ENCODE data around the gene TCL1A.
"Not testable (repeated sequence)": the region's sequence is repeated elsewhere in the genome, so short reads cannot be mapped to it uniquely, and the experiment has no call there.

Gene TCL1A, protein sequence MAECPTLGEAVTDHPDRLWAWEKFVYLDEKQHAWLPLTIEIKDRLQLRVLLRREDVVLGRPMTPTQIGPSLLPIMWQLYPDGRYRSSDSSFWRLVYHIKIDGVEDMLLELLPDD

DNA sequence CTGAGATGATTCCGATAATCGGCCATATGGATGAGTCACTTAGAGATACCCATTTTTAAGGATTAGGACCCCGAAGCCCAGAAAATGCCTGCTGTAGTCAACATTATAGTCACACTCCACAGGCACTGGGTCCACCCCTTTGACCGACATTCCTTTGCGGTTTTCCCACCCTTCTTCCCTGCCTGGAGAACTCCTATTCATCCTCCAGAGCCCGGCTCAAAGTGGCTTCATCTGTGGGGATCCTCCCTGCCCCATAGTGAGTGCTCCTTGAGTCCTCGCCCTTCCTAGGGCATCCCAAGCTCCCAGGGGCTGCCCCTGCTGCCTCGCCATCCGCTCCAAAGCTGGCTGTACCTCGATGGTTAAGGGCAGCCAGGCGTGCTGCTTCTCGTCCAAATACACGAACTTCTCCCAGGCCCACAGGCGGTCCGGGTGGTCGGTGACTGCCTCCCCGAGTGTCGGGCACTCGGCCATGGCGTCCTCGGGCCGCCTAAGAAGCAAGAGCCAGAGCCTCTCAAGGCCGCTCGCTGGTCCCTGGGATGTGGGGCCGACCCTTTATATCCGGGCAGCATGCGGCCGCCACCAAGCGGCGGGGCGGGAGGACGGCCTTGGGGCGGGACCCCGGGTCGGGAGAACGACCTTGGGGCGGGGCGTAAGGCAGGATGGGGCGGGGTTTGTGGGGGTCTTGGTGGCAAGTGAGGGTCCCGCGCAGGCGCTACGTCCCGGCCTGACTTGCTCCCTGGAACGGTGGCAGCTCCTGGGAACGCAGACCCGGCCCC, at the start of gene TCL1A:
TCL1A (minus strand) TSS at position 530 of the 776 bp plus-strand sequence; CDS start at position 471, 59 bp downstream.
- no peak for DNase-seq

DNA sequence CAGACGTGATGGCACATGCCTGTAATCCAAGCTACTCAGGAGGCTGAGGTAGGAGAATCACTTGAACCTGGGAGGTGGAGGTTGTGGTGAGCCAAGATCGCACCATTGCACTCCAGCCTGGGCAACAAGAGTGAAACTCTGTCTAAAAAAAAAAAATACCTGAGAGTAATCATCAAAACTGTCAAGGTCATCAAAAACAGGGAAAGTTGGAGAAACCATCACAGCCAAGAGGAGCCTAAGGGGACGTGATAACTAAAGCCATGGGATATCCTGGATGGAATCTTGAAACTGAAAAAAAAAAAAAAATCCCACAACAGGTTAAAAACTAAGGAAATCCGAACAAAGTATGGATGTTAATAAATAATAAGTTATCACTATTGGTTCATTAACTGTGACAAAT, 49.1 kb upstream of the TCL1A start:
- DNase-seq: not testable (repeated sequence)

DNA sequence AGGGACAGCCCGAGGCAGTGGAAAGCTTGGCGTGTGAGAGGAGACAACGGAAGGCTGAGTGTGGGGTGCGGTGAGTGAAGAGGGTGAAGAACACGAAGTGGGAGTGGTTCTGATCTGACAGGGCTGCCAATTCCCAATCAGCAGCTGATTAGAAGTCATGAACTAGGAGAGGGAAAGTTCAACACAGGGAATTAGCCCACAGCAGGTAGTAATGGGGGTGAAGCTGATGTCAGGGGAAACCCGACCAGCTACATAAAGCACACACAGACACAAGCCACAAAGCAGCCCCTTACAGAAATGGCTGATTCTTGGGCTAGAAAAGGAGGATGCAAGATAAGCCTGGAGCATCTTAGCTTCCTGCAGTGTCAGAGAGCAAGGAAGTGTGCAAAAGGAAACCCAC, 47.5 kb upstream of the TCL1A start:
- no peak for DNase-seq

DNA sequence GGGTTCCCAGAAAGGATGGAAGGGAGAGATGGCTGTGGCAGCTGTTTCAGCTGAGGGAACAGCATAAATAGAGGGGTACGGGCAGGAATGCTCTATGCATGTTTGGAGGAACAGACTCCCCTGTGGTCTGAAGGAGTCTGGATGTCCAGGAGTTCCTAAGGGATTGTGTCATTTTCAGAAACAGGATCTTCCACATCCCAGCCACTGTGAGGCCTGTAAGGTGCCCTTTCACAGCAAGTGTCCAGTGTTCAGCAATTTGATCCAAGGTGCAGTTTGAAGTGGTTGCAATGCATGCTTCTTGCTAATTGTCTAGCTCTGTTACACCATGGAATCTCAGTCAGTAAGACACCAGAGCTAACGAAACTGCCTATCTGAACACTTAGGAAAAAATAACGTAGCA, 46.7 kb upstream of the TCL1A start:
- DNase-seq: no peak

DNA sequence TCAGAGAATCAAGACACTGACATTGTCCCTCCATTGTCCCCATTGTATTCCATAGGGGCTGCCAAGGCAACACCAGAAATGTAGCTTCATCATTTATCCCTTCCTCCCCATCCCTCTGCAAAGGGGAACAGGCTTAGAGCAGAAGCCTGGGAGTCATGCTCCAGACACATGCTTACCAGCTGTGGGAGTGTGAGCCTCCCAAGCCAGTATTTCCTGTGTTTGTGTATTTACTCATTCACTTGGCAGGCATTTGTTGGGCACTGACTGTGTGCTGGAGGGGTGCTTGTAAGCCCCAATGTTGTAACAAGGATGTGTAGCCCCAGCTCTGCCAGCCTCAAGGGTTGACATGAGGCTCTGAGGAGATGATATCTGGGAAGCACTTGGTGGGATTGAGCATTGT, 46.0 kb upstream of the TCL1A start:
- no peak for DNase-seq

DNA sequence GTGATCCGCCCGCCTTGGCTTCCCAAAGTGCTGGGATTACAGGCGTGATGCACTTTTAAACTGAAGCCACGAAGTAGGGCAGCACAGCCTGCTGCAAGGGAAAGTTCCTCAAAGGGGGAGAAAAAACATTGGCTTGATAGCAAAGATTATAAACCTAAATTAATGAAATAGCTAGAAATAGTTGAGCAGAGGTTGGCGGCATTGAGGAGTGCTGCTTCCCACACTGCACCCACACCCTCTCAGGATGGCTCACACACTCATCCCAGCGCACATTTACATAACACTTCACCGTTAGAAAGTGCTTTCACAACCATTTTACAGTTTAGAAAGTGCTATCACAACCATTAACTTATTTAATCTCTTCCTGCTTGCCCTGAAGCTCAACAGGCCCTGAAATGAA, 44.4 kb upstream of the TCL1A start:
- DNase-seq: no peak

DNA sequence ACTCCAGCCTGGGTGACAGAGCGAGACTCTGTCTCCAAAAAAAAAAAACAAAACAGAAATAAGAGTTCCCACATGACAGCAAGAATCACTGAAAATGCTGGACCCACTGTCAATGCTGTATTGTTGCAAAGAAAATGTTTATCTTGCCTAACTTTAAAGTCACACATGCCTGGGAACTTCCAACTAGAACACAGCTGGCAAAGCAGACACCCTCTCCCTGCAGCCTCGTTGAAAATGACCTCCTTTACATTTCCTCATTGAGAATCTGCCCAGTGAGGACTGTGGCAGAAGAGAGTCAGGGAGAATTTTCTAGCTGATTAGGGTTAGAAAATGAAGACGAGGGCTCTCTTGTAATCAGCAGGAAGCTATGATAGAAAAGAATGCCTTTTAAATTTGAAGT, 42.8 kb upstream of the TCL1A start:
- no peak for DNase-seq

DNA sequence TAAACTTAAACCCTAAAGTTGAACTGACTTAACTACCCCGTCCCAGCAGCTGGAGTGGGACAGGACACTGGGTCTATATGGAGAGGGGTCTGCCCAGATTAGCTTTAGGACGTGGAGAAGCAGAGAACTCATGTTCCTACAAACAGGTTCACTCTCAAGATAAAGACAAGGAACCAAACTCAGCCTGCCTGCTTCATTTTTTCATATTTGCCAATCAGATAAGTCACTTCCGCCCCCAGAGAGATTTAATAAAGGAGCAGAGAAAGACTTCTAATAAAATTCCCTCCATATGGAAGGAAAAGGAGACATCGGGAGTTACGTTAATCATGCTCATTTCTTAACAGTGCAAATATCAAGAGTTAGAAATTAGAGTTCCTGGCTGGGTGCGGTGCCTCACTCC, 42.2 kb upstream of the TCL1A start:
- no peak for DNase-seq

DNA sequence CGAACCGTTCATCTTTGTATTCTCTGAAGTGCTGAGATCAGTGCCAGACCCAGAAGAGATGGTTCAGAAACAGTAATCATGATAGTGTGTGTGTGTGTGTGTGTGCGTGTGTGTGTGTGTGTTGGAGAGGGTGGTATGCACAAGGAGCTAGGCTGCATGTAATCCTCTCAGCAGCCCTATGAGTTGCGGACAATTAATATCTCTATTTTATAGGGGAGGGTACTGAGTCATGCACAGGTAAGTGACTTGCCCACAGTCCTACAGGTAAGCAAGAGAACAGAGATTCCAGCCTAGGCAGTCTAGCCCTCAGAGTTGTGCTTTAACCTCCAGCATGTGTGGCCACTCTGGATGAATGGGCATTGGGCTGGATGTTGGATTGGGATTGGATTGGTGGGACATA, 27.9 kb upstream of the TCL1A start:
- DNase-seq: no peak

DNA sequence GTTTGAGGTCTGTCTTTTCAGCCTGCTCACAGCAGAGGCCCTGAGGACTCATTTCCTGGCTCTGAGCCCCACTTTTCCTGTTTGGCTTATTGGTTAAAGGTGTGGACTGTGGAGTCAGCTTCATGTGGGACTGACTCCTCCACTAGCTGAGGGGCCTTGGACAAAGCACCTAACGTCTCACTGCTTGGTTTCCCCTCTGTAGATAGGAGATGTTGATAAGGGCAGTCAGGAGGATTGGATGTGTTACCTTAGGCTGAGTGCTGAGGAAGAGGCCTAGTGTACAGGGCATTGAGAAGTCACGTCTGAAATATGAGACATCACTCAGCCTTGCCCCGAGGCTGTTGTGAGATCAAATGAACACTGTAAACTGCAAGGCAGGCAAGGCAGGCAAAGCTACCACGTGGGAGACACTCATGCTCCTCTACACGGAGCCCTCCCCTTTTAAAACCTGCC, 27.1 kb upstream of the TCL1A start:
- no peak for DNase-seq

DNA sequence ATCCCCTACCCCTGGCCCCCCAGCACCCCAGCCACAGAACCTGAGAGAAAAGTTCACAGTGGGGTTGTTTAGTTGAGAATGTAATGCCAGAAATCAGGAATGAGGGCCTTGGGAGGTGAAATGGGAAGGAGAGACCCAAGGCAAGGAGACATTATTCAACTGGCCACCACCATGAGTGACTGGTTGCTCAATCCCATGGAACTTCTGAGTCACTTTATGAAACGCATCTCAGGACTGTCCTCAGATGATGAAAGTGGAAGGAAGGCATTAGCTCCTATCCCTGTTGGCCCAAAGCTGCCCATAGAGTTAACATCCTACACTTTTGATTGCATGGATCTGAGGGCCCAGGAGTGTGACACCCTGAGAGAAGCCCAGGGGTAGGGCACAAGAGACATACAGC, 25.4 kb upstream of the TCL1A start:
- DNase-seq: no peak

DNA sequence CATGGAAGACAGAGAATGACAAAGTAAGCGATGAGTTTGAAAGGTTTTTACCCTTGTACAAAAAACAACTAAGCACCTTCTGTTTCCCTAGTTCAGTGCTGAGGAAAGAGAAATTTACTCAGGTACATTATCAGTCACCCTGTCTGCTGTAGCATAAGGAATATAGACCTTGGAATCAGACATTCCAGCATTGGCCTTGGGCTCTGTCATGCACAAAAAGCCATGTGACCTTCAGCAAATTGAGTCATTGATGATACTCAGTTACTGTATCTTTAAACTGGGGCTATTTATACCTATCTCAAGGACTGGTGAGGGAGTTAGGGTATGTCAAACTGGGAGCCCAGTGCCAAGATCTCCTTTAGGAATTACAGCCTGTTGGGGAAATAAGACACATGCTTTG, 19.3 kb upstream of the TCL1A start:
- DNase-seq: no peak

DNA sequence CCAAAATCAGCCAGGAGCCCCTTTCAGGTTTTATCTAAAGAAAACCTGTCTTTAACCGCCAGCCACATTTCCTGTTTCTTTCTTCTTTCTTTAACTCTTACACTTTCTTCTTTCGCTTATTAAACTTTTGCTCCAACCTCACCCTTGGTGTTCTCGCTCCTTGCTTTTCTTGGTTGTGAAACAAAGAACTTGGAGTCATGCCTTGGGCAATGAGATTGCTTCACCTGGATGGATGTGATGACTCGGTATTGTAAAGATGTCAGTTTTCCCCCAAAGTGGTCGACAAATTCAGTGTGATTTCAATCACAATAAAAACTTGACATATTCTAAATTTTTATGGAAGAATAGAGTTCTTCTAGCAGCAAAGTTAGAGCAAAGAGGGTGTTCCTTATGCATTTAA, 16.2 kb upstream of the TCL1A start:
- no peak for DNase-seq

DNA sequence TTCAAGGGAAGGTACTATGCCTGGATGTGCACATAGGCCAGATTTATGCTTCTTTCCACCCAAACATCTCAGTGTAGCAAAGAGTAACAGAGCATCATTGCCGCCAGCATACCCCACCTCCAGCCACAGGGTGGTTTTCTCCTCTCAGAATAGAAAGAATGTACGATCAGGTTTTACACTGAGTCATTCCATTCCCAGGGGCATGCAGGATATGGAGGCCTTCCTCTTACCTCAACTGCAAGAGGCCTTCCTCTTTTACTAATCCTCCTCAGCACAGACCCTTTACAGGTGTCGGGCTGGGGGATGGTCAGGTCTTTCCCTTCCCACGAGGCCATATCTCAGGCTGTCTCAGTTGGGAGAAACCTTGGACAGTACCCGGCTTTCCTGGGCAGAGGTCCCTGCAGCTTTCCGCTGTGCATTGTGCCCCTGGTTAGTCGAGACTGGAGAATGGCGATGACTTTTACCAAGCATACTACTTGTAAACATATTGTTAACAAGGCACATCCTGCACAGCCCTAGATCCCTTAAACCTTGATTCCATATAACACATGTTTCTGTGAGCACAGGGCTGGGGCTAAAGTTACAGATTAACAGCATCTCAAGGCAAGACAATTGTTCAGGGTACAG, 15.6 kb upstream of the TCL1A start:
- not testable (repeated sequence) for DNase-seq

DNA sequence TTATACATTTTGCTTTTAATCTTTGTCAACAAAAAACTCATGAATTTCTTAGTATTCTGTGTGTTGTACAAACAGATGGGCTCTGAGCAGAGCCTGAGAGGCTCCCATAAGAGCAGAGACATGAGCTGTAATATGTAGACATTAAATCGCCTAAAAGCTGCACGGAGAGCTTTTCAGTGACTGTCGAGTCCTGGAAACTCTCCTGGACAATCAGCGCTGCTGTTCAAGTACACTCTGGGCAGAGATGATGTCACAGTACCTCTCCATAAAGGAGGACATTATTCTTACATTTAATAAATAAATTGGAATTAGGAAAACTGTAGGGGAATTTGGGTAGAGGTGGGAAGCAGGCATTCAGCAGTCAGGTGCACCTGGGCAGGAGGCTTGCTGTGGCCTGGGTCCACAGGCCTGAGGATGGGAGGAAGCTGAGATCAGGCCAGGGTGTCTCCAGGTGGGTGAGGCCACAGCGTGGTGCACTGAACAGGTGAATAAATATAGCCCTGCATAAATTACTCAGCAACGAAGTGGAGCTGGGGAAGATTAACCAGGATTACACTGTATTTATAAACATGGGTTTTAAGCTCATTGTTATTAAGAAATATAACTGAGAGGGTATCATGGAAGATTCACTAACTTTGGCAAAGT, 13.3 kb upstream of the TCL1A start:
- DNase-seq: no peak

DNA sequence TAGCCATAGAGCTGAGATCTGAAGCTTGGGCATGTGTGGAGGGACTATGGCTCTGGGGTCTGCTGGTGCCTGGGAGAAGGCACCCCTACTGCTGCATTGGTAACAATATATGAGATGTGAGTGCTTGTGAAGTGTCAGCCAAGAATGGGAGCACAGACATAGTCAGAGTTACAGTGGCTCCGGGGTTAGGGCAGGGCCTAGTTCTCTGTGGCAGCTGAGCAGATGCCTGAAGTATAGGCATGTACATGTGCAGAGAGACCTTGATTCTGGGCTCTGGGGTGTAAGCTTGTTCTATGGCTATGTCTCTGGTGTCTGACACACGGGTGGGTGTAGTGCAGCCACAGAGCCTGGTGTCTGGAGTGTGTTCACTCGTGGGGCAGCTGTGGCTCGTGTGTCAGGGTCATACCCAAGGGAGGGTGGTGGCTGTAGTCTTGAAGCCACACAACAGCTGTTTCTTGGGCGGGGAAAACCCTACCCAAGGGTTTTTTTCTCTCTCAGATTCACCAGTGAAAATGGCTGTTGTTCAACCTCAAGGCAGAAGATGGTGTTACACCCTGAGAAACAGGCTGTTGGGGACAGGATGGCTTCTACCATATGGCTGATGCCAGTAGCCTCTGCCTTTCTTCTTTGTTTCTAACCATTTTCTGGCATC, 11.9 kb upstream of the TCL1A start:
- no peak for DNase-seq

DNA sequence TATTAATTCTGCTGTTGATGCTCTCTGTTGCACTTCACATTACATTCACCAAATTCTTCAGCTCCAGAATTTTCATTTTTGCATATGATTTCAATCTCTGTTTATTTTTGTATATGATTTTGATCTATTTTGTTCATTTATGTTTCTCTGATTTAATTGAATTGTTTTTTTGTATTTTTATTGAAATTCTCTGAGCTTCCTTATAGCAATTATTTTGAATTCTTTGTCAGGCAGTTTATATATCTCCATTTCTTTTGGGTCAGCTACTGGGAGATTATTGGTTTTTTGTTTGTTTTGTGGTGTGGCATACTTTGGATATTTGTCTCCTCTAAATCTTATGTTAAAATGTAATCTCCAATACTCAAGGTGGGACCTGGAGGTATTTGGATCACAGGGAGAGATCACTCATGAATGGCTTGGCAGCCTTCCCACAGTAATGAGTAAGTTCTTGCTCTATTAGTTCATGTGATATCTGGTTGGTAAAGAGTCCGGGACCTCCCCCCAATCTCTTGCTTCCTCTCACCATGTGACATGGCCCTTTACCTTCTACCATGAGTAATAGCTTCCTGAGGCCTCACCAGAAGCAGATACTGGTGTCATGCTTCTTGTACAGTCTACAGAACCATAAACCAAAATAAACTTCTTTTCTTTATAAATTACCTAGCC, 8.7 kb upstream of the TCL1A start:
- DNase-seq: no peak

DNA sequence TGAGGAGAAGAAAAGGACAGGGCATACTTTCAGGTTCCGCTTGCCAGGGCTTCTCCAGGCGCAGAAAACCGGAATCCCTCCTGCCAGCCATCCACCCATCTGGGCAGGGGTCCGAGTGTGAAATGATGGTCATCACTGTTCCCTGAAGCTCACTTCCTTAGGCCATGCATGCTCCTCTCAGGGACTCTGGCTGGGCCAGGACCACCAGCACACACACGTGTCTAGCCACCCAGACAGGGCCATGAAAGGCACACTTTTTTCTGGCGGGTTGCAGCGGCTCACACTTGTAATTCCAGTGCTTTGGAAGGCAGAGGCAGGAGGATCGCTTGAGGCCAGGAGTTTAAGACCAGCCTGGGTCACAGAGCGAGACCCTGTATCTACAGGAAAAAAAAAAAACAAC, 1.5 kb downstream of the TCL1A start:
- DNase-seq: no peak

DNA sequence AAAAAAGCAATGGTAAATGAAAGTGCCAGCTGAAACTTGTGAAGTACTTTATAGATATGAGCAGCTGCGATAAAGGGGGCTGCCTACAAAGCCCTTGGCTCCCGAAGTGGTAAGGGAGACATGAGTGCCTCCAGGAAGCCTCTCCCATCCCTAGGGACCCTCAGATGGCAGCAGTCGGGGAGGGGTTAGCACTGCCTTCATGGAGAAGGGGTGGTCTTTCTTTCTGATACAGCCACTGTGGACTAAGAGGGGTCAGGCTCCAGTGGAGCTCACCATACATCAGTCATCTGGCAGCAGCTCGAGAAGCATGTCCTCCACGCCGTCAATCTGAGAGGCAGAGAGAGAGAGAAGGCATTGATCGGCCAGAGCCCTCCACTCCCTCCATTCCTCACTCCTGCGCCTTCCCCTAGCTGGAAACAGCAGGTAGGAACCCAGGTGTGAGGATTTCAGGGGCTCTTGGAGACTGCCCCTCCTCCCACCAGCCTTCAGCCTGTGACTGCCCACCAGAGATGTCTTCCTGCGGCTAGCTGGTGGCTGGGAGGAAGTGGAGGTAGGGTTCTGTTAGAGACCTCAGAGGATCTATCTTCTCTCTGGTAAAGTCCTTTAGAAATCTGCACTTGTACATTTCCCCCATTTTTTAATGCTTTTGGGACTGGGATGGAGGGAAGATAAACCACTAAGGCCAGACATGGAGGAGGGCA, 2.3 kb downstream of the TCL1A start:
- DNase-seq: no peak

DNA sequence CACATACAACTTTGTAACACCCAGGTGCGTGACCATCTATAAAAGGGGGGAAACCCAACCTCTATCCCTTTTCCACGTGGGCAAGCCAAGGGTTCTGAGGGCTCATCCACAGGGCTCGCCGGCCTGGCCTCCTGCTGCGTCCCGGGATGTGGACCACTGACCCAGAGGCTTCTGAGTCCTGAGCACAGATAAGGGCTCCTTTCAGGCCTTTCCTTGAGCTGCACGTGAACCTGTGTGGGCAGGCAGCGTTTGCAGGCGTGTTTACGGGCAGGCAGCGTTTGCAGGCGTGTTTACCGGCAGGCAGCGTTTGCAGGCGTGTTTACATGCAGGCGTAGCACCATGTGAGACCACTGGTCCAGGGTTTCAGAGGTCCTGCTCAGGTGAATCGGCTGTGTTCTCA, 3.8 kb downstream of the TCL1A start:
- no peak for DNase-seq

DNA sequence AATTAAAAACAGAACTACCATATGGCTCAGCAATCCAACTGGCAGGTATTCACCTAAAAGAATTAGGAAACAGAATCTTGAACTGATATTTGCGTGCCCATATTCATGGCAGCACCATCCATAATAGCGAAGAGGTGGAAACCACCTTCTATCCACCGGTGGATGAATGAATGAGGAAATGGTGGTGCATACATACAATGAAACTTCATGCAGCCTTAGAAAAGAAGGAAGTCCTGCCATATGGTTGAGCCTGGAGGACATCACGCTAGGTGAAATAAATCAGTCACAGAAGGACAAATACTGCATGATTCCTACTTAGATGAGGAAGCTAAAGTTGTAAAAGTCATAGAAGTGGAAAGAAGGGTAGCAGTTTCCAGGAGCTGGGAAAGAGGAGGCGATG, 6.6 kb downstream of the TCL1A start:
- DNase-seq: no peak

DNA sequence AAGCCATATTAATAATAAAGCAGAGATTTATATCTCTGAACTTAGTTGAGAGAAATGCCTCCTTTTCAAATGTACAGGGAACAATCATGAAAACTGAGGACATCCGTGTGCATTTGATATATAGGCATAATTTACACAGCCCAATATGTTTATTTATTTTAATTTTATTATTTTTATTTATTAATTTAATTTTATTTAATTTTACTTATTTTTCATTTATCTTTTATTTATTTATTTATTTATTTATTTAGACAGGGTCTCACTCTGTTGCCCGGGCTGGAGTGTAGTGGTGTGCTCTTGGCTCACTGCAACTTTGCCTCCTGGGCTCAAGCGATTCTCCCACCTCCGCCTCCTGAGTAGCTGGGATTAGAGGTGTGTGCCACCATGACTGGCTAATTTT, 8.4 kb downstream of the TCL1A start:
- no peak for DNase-seq

Measured in DMS 273 treated with DMSO at 0.1 percent for 48 hours (cell line).